DND-41 (cell line): Measurements from ENCODE around the gene DPF3.

Experiments
- ATAC-seq: fragments of 200-7000 bp; cut with Tn5 transposase; 3 replicates; pipeline ENCODE4 v1.9.1; 2021; ENCODE audit warnings: low read depth; ENCODE audit not compliant: insufficient read depth
- DNase-seq: peaks from one replicate; pipeline ENCODE4 v3.0.0-alpha.2; 2020
- H2AFZ ChIP-seq: 2 replicates; pipeline ENCODE4 v1.6.0; 2012; ENCODE audit warnings: low read depth, low read length
- H3K27ac ChIP-seq: 2 replicates; pipeline ENCODE4 v1.5.1; 2012; ENCODE audit warnings: low read length, inconsistent platforms
- H3K27me3 ChIP-seq: fragments of 200-600 bp; sonication (generic); 2 replicates; pipeline ENCODE4 v1.6.0; 2012; ENCODE audit warnings: low read length, mild to moderate bottlenecking, inconsistent platforms; ENCODE audit not compliant: insufficient read depth, poor library complexity
- H3K36me3 ChIP-seq: 2 replicates; pipeline ENCODE4 v1.5.1; 2012; ENCODE audit warnings: low read length, inconsistent platforms; ENCODE audit not compliant: insufficient read depth
- H3K4me1 ChIP-seq: 2 replicates; pipeline ENCODE4 v1.5.1; 2012; ENCODE audit warnings: mild to moderate bottlenecking, low read length; ENCODE audit not compliant: insufficient read depth
- H3K4me2 ChIP-seq: 2 replicates; pipeline ENCODE4 v1.6.0; 2012; ENCODE audit warnings: mild to moderate bottlenecking, moderate library complexity, low read length, inconsistent platforms; ENCODE audit not compliant: insufficient read depth
- H3K4me3 ChIP-seq, 2 experiments: fragments of 200-600 bp in 1 of 2; shearing (Covaris generic) in 1 of 2; 2 replicates each; pipeline ENCODE4 v1.5.1; 2012 to 2016; ENCODE audit warnings: inconsistent platforms in 2 of 2, low read length in 2 of 2, mild to moderate bottlenecking in 2 of 2, low read depth in 1 of 2, moderate library complexity in 1 of 2
- H3K79me2 ChIP-seq: 2 replicates; pipeline ENCODE4 v1.6.0; 2012; ENCODE audit warnings: low read length, inconsistent platforms; ENCODE audit not compliant: insufficient read depth
- H3K9ac ChIP-seq: 2 replicates; pipeline ENCODE4 v1.6.0; 2012; ENCODE audit warnings: low read depth, mild to moderate bottlenecking, inconsistent platforms, low read length, moderate library complexity
- H3K9me3 ChIP-seq: 2 replicates; pipeline ENCODE4 v1.5.1; 2012; ENCODE audit warnings: low read length, moderate library complexity, mild to moderate bottlenecking, inconsistent platforms; ENCODE audit not compliant: insufficient read depth, severe bottlenecking
- H4K20me1 ChIP-seq: 2 replicates; pipeline ENCODE4 v1.6.0; 2012; ENCODE audit warnings: low read length; ENCODE audit not compliant: insufficient read depth
- CTCF ChIP-seq: IDR thresholded peaks from 2 replicates; pipeline ENCODE4 v1.5.1; 2012; ENCODE audit warnings: borderline replicate concordance, low read length, moderate library complexity, mild to moderate bottlenecking; ENCODE audit not compliant: poor library complexity, severe bottlenecking; ENCODE audit errors: extremely low read depth
- EZH2 ChIP-seq: IDR thresholded peaks from 3 replicates; pipeline ENCODE4 v1.6.1; 2012; ENCODE audit warnings: borderline replicate concordance, low read depth, mild to moderate bottlenecking, moderate library complexity, low read length, inconsistent platforms; ENCODE audit not compliant: severe bottlenecking

DPF3 gene

GRCh38 chr14:72888636-72889201, 5.2 kb downstream of the DPF3 start:
- no peak overlapping the region for H3K4me2 ChIP-seq
- no peak for DNase-seq

GRCh38 chr14:72888192-72888591, 5.7 kb downstream of the DPF3 start:
- Histone ChIP-seq H3K36me3 (no peaks in the 10 kb centered on the region), H3K4me2 (no peak overlapping the region), H2AFZ (no peak overlapping the region), H3K9ac (no peak overlapping the region), H3K27ac (no peak overlapping the region), H3K27me3 (peaks cover 12% of the 10 kb centered on the region), H3K4me1 (peaks cover 11% of the 10 kb centered on the region), H3K79me2 (no peaks in the 10 kb centered on the region), H3K9me3 (no peaks in the 10 kb centered on the region), H3K4me3 (no peak overlapping the region), H4K20me1 (no peaks in the 10 kb centered on the region; the same call in 1 of the 2 replicates)
- no peak for TF ChIP-seq CTCF
- no peak for TF ChIP-seq EZH2
- DNase-seq, result no peak
- no peak for ATAC-seq

More at GRCh38 chr14:72888636-72889201, 5.2 kb downstream of the DPF3 start:
- Histone ChIP-seq H3K36me3 (no peaks in the 10 kb centered on the region), H3K27me3 (peaks cover 16% of the 10 kb centered on the region), H3K9me3 (no peaks in the 10 kb centered on the region), H3K79me2 (no peaks in the 10 kb centered on the region), H3K4me3 (no peak overlapping the region), H3K9ac (no peak overlapping the region), H2AFZ (no peak overlapping the region), H3K27ac (no peak overlapping the region), H3K4me1 (peaks cover 12% of the 10 kb centered on the region), H4K20me1 (no peaks in the 10 kb centered on the region; the same call in 1 of the 2 replicates)
- no peak for ATAC-seq
- TF ChIP-seq CTCF, result no peak
- no peak for TF ChIP-seq EZH2

- H3K36me3 ChIP-seq, result no peaks in the 10 kb centered on the region
- H3K27me3 ChIP-seq, result peaks cover 7% of the 10 kb centered on the region
- ATAC-seq, result no peak
- no peaks in the 10 kb centered on the region for H3K9me3 ChIP-seq
- TF ChIP-seq CTCF, result no peak
- TF ChIP-seq EZH2, result no peak
- no peak overlapping the region for H3K27ac ChIP-seq
- H3K9ac ChIP-seq, result no peak overlapping the region
- no peak overlapping the region for H2AFZ ChIP-seq
- H3K4me1 ChIP-seq, result peaks cover 4% of the 10 kb centered on the region
- no peaks in the 10 kb centered on the region; the same call in 1 of the 2 replicates for H4K20me1 ChIP-seq
- H3K4me2 ChIP-seq, result no peak overlapping the region
- no peaks in the 10 kb centered on the region for H3K79me2 ChIP-seq
- no peak overlapping the region for H3K4me3 ChIP-seq
- no peak for DNase-seq
Measured at GRCh38 chr14:72887514-72887913, 6.4 kb downstream of the DPF3 start.

- no peaks in the 10 kb centered on the region for H3K79me2 ChIP-seq
- H3K36me3 ChIP-seq, result no peaks in the 10 kb centered on the region
- no peak overlapping the region for H3K9ac ChIP-seq
- no peak overlapping the region for H3K27ac ChIP-seq
- no peaks in the 10 kb centered on the region for H3K4me1 ChIP-seq
- no peaks in the 10 kb centered on the region for H3K9me3 ChIP-seq
- H2AFZ ChIP-seq, result no peak overlapping the region
- H3K4me2 ChIP-seq, result no peak overlapping the region
- no peaks in the 10 kb centered on the region for H4K20me1 ChIP-seq
- H3K27me3 ChIP-seq, result no peaks in the 10 kb centered on the region
- no peak for ATAC-seq
- TF ChIP-seq EZH2 (no peak), CTCF (no peak)
- no peak overlapping the region for H3K4me3 ChIP-seq
- DNase-seq, result no peak
Measured at GRCh38 chr14:72884386-72884785, 9.5 kb downstream of the DPF3 start.
